HL-60 (cell line): Measurements from ENCODE around the gene PRDM16.
"Not testable (repeated sequence)": the region's sequence is repeated elsewhere in the genome, so short reads cannot be mapped to it uniquely, and the experiment has no call there.

Source experiments
- DNase-seq, 2 experiments: peaks; one replicate each; pipeline ENCODE4 v3.0.0-alpha.2; 2010 to 2020; ENCODE audit warnings: low read depth in 1 of 2, low spot score in 1 of 2
- H3K27ac ChIP-seq: fragments of 250-450 bp; sonication (Bioruptor Pico); replicated peaks from 2 replicates; pipeline ENCODE4 v1.5.1; 2020; ENCODE audit warnings: mild to moderate bottlenecking, moderate library complexity
- H3K27me3 ChIP-seq: fragments of 250-450 bp; sonication (Bioruptor Pico); 2 replicates; pipeline ENCODE4 v1.5.1; 2021; ENCODE audit warnings: mild to moderate bottlenecking, moderate library complexity; ENCODE audit not compliant: insufficient read depth, poor library complexity, severe bottlenecking
- H3K4me3 ChIP-seq: replicated peaks from 2 replicates; pipeline ENCODE4 v1.5.1; 2011; ENCODE audit warnings: mild to moderate bottlenecking, control low read depth, low read length; ENCODE audit not compliant: insufficient read depth
- CTCF ChIP-seq: IDR thresholded peaks from one replicate; pipeline ENCODE4 v1.5.1; 2011; ENCODE audit warnings: low read length, control low read depth, inconsistent platforms; ENCODE audit not compliant: insufficient read depth
- GABPA ChIP-seq: IDR thresholded peaks from 2 replicates; pipeline ENCODE4 v1.6.1; 2012; ENCODE audit warnings: low read depth
- POLR2AphosphoS5 ChIP-seq: IDR thresholded peaks from 2 replicates; pipeline ENCODE4 v1.6.1; 2012; ENCODE audit warnings: low read depth
- REST ChIP-seq: IDR thresholded peaks from 2 replicates; pipeline ENCODE4 v1.6.1; 2012; ENCODE audit warnings: low read depth; ENCODE audit not compliant: insufficient replicate concordance
- SPI1 ChIP-seq: IDR thresholded peaks from 2 replicates; pipeline ENCODE4 v1.6.1; 2012; ENCODE audit warnings: low read depth, mild to moderate bottlenecking, borderline replicate concordance

Gene PRDM16

GRCh38 chr1:3285106-3285740, 216.2 kb downstream of the PRDM16 start:
- Histone ChIP-seq H3K27ac (no peak overlapping the region), H3K4me3 (no peak overlapping the region), H3K27me3 (no peaks in the 10 kb centered on the region)
- no peak for DNase-seq
- TF ChIP-seq REST (no peak), GABPA (no peak), SPI1 (no peak), CTCF (no peak), POLR2AphosphoS5 (no peak)

- H3K4me3 ChIP-seq, H3K27ac ChIP-seq, DNase-seq, H3K27me3 ChIP-seq: not testable (repeated sequence)
These were observed 218.1 kb downstream of the PRDM16 start for GRCh38 chr1:3287095-3287494.

GRCh38 chr1:3287656-3288160, 218.7 kb downstream of the PRDM16 start:
- TF ChIP-seq REST, result no peak
- no peak for TF ChIP-seq SPI1
- TF ChIP-seq CTCF, result no peak
- no peak for TF ChIP-seq GABPA
- TF ChIP-seq POLR2AphosphoS5, result no peak
- no peak for DNase-seq
- Histone ChIP-seq H3K27me3 (no peaks in the 10 kb centered on the region), H3K27ac (no peak overlapping the region), H3K4me3 (no peak overlapping the region)

GRCh38 chr1:3289502-3289901, 220.5 kb downstream of the PRDM16 start:
- DNase-seq, result no peak
- Histone ChIP-seq H3K27ac (no peak overlapping the region), H3K27me3 (no peaks in the 10 kb centered on the region), H3K4me3 (no peak overlapping the region)
- TF ChIP-seq POLR2AphosphoS5, result no peak
- TF ChIP-seq SPI1, result no peak
- no peak for TF ChIP-seq GABPA
- TF ChIP-seq REST, result no peak
- no peak for TF ChIP-seq CTCF
